ENCODE results near the gene ASB6.

ASB6 gene

DNA sequence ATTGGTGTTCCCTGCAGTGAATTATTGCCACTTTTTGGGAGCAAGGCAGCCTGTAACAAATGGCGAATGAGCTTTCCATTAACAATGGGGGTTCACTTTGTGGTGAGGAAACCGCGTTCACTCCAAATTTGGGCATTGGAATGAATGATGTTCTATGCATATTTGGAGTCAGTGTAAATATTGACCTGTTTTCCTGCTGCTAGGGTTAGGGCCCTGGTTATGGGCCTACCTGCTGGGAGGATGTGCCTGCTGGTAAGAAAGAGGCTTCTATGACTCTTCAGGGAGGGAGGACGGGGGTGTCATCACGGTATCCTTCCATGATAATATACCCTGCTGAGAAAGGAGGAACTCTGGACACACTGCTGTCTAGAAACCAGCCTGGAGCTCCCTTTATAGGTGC, 50.0 kb downstream of the ASB6 start:
- Histone ChIP-seq H3K36me3 (ENCODE audit: control insufficient read depth, insufficient read depth, low read length) (no peaks in the 10 kb centered on the region), H3K27me3 (replicated peaks; ENCODE audit: control insufficient read depth, insufficient read depth, low read length) (no peaks in the 10 kb centered on the region), H3K4me3 (replicated peaks; ENCODE audit: low read depth, low read length) (no peak overlapping the region)
- TF ChIP-seq, protein P1, sequence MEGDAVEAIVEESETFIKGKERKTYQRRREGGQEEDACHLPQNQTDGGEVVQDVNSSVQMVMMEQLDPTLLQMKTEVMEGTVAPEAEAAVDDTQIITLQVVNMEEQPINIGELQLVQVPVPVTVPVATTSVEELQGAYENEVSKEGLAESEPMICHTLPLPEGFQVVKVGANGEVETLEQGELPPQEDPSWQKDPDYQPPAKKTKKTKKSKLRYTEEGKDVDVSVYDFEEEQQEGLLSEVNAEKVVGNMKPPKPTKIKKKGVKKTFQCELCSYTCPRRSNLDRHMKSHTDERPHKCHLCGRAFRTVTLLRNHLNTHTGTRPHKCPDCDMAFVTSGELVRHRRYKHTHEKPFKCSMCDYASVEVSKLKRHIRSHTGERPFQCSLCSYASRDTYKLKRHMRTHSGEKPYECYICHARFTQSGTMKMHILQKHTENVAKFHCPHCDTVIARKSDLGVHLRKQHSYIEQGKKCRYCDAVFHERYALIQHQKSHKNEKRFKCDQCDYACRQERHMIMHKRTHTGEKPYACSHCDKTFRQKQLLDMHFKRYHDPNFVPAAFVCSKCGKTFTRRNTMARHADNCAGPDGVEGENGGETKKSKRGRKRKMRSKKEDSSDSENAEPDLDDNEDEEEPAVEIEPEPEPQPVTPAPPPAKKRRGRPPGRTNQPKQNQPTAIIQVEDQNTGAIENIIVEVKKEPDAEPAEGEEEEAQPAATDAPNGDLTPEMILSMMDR (IDR thresholded peaks at IDR 0.05; ENCODE audit: insufficient read depth, low read length, poor library complexity, severe bottlenecking), result no peak
- no peak for DNase-seq (ENCODE audit: extremely low read depth, insufficient read length)

DNA sequence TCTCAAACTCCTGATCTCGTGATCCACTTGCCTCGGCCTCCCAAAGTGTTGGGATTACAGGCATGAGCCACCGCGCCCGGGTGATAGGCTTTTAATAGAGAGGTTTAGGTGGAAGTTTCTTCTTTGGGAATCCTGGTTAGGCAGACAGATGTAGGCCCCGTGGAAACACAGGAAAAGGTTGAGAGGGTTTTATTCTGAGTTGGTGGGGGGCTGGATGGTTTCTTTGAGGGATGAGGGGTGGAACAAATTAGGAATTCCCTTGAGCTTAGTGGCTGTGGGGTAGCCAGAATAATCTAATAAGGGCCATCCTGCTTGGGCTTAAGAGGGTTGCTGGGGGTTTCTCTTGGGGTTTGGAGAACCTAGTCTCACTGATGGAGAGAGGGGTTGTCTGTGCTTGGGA, 51.5 kb downstream of the ASB6 start:
- no peak for DNase-seq (ENCODE audit: extremely low read depth, insufficient read length)
- Histone ChIP-seq H3K4me3 (replicated peaks; ENCODE audit: low read depth, low read length) (no peak overlapping the region), H3K27me3 (replicated peaks; ENCODE audit: control insufficient read depth, insufficient read depth, low read length) (no peaks in the 10 kb centered on the region), H3K36me3 (ENCODE audit: control insufficient read depth, insufficient read depth, low read length) (no peaks in the 10 kb centered on the region)
- TF ChIP-seq, protein P1 (IDR thresholded peaks at IDR 0.05; ENCODE audit: insufficient read depth, low read length, poor library complexity, severe bottlenecking), result no peak

DNA sequence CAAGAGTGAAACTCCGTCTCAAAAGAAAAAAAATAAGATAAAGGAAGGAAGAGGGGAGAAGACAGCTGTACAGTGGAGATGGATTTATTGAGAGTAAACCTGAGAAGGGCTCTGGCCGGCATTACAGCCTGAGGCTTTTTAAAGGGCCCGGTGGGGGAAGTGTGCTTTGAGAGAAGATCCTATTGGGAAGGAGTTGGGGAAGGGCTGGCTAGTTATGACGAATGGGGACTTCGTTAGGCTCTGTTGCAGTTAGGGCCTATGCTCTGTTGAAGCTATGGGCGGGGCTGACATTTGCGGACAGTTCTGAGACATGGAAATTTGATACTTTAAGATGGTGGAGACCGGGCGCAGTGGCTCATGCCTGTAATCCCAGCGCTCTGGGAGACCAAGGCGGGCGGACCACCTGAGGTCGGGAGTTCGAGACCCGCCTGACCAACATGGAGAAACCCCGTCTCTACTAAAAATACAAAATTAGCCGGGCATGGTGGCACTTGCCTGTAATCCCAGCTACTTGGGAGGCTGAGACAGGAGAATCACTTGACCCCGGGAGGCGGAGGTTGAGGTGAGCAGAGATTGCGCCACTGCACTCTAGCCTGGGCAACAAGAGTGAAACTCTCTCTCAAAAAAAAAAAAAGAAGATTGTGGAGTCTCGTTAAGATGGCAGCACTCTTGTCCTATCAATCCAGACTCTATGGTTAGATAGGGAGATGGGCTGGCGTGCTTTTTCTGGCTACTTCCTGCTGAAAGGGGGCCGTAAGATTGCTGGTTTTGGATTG, 54.3 kb downstream of the ASB6 start:
- H3K27me3 ChIP-seq (replicated peaks; ENCODE audit: control insufficient read depth, insufficient read depth, low read length), result no peaks in the 10 kb centered on the region
- no peaks in the 10 kb centered on the region for H3K36me3 ChIP-seq (ENCODE audit: control insufficient read depth, insufficient read depth, low read length)
- TF ChIP-seq, protein P1 (IDR thresholded peaks at IDR 0.05; ENCODE audit: insufficient read depth, low read length, poor library complexity, severe bottlenecking), result no peak
- H3K4me3 ChIP-seq (replicated peaks; ENCODE audit: low read depth, low read length), result no peak overlapping the region
- DNase-seq (ENCODE audit: extremely low read depth, insufficient read length), result no peak

DNA sequence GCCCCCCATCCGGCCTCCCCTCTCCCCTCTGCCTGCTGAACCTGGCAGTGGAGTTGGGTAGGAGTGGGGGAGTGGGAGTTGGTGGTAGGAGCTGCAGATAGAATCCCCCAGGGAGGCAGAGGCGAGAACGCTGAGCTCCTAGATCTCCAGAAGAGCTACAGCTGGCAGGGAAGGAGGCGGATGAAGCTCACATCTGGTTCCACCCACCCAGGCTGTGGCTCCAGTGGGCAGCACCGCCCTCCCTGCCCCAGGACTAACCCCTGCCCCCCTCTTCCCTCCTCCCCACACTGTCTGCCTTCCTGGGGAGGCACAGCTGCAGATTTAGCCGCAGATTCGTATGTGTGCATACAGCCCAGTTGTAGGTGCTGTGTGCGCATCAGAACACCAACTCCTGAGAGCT, 55.3 kb downstream of the ASB6 start:
- Histone ChIP-seq H3K27me3 (replicated peaks; ENCODE audit: control insufficient read depth, insufficient read depth, low read length) (no peaks in the 10 kb centered on the region), H3K36me3 (ENCODE audit: control insufficient read depth, insufficient read depth, low read length) (no peaks in the 10 kb centered on the region), H3K4me3 (replicated peaks; ENCODE audit: low read depth, low read length) (no peak overlapping the region)
- DNase-seq (ENCODE audit: extremely low read depth, insufficient read length), result no peak
- TF ChIP-seq, protein P1 (IDR thresholded peaks at IDR 0.05; ENCODE audit: insufficient read depth, low read length, poor library complexity, severe bottlenecking), result no peak

DNA sequence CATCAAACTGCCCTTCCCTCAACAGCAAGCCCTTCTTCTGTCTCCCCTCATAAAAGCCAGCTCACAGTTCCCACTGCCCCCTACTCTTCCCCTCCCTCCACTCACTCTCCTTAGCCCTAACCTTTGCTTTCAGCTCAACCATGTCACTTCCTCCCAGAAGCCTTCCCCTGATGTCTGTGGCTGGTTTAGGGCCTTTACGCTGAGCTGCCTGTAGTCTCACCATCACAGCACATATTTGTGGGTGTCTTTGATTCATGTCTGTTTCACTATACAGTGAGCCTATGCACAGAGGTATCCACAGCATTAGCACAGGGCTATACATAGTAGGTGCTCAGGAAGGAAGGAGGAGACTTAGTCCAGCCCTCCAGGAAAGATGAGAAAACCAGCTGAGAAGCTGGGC, 55.7 kb downstream of the ASB6 start:
- Histone ChIP-seq H3K27me3 (replicated peaks; ENCODE audit: control insufficient read depth, insufficient read depth, low read length) (no peaks in the 10 kb centered on the region), H3K36me3 (ENCODE audit: control insufficient read depth, insufficient read depth, low read length) (no peaks in the 10 kb centered on the region), H3K4me3 (replicated peaks; ENCODE audit: low read depth, low read length) (no peak overlapping the region)
- no peak for DNase-seq (ENCODE audit: extremely low read depth, insufficient read length)
- TF ChIP-seq, protein P1 (IDR thresholded peaks at IDR 0.05; ENCODE audit: insufficient read depth, low read length, poor library complexity, severe bottlenecking), result no peak

All from GM06990 (cell line).